ENCODE results near the gene TSPAN14. TPM values are rescaled to one million over a fixed set of nuclear protein-coding genes. Genes with fewer than 3 reads are reported as not detected.

The TSPAN14 gene
- total RNA-seq, 1 donor from 2014 or later = 21.1 TPM

- Histone ChIP-seq H3K36me3 (ENCODE audit: control insufficient read depth, insufficient read depth, low read length) (peaks cover 4% of the 10 kb centered on the region), H3K4me3 (ENCODE audit: low read depth, low read length) (no peak overlapping the region), H3K27me3 (ENCODE audit: control insufficient read depth, insufficient read depth, low read length) (no peaks in the 10 kb centered on the region)
- TF ChIP-seq CTCF (IDR thresholded peaks at IDR 0.05; ENCODE audit: insufficient read depth, low read length, severe bottlenecking) = no peak
- FAIRE-seq (no peak), DNase-seq (ENCODE audit: low read depth) (no peak)
Observed at GRCh38 chr10:80458638-80459037, 4.5 kb downstream of the TSPAN14 start.

GRCh38 chr10:80459047-80459865 lies 5.1 kb downstream of the TSPAN14 start:
- Histone ChIP-seq H3K4me3 (ENCODE audit: low read depth, low read length) (peak overlapping the region; percentile 3), H3K27me3 (ENCODE audit: control insufficient read depth, insufficient read depth, low read length) (no peaks in the 10 kb centered on the region), H3K36me3 (ENCODE audit: control insufficient read depth, insufficient read depth, low read length) (peaks cover 4% of the 10 kb centered on the region)
- FAIRE-seq (no peak), DNase-seq (ENCODE audit: low read depth) (peak; percentile 68)
- no peak for TF ChIP-seq CTCF (IDR thresholded peaks at IDR 0.05; ENCODE audit: insufficient read depth, low read length, severe bottlenecking)

- no peaks in the 10 kb centered on the region for H3K27me3 ChIP-seq (ENCODE audit: control insufficient read depth, insufficient read depth, low read length)
- no peak overlapping the region for H3K4me3 ChIP-seq (ENCODE audit: low read depth, low read length)
- FAIRE-seq = peak; percentile 52
- DNase-seq (ENCODE audit: low read depth) = peak; percentile 92
- peaks cover 4% of the 10 kb centered on the region for H3K36me3 ChIP-seq (ENCODE audit: control insufficient read depth, insufficient read depth, low read length)
- peak; percentile 35 for TF ChIP-seq CTCF (IDR thresholded peaks at IDR 0.05; ENCODE audit: insufficient read depth, low read length, severe bottlenecking)
Observed at GRCh38 chr10:80460399-80461207, 6.5 kb downstream of the TSPAN14 start.

- H3K36me3 ChIP-seq (ENCODE audit: control insufficient read depth, insufficient read depth, low read length) = peaks cover 4% of the 10 kb centered on the region
Observed at GRCh38 chr10:80461208-80462183, 7.4 kb downstream of the TSPAN14 start.

More at GRCh38 chr10:80461208-80462183, 7.4 kb downstream of the TSPAN14 start:
- Histone ChIP-seq H3K4me3 (ENCODE audit: low read depth, low read length) (no peak overlapping the region), H3K27me3 (ENCODE audit: control insufficient read depth, insufficient read depth, low read length) (no peaks in the 10 kb centered on the region)
- FAIRE-seq (no peak), DNase-seq (ENCODE audit: low read depth) (peak; percentile 37)
- no peak for TF ChIP-seq CTCF (IDR thresholded peaks at IDR 0.05; ENCODE audit: insufficient read depth, low read length, severe bottlenecking)

All from bronchial epithelial cell (primary cell).